Panc1 (cell line): ENCODE data around the gene MYO18A.

Experiments used
- POLR2AphosphoS5 ChIP-seq: IDR thresholded peaks from 2 replicates; pipeline ENCODE4 v1.6.1; 2012; ENCODE audit warnings: mild to moderate bottlenecking, low read depth, low read length, moderate library complexity
- SIN3A ChIP-seq: IDR thresholded peaks from 2 replicates; pipeline ENCODE4 v1.6.1; 2012; ENCODE audit warnings: low read depth, mild to moderate bottlenecking, low read length, moderate library complexity, borderline replicate concordance; ENCODE audit not compliant: insufficient read depth
- TCF7L2 ChIP-seq: IDR thresholded peaks from 2 replicates; pipeline ENCODE4 v1.6.1; 2011; ENCODE audit warnings: mild to moderate bottlenecking, low read depth, low read length, inconsistent platforms
- TF ChIP-seq, protein P1 (sequence below): fragments of 450-650 bp; IDR thresholded peaks from 2 replicates; pipeline ENCODE4 v1.5.1; 2017; ENCODE audit warnings: mild to moderate bottlenecking
- TF ChIP-seq, protein P2 (sequence below), 2 experiments: IDR thresholded peaks; 2 replicates each; pipeline ENCODE4 v1.6.1; 2011 to 2012; ENCODE audit warnings: low read depth in 2 of 2, control low read depth in 1 of 2, low read length in 1 of 2, mild to moderate bottlenecking in 1 of 2, moderate library complexity in 1 of 2; ENCODE audit not compliant: insufficient read depth in 1 of 2

DNA sequence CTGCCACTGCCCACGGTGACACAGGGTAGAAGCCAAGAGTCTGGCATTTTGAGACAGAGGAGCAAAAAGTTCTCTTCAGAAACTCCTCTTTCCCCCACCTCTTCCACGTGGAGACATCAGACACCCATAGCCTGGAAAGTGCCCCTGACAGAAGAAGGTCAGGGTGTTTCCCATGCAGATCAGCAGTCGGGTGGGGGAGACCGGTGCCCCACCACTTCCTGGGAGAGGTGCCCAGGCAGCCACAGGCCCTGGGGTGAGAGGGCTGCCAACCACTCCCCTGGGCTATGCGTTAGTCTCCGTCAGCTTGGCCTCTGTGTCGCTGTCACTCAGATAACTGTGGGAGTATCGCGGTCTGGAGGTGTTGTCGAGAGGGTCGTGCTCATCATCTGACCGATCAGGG lies 105.7 kb downstream of the MYO18A start:
- TF ChIP-seq, protein P1, sequence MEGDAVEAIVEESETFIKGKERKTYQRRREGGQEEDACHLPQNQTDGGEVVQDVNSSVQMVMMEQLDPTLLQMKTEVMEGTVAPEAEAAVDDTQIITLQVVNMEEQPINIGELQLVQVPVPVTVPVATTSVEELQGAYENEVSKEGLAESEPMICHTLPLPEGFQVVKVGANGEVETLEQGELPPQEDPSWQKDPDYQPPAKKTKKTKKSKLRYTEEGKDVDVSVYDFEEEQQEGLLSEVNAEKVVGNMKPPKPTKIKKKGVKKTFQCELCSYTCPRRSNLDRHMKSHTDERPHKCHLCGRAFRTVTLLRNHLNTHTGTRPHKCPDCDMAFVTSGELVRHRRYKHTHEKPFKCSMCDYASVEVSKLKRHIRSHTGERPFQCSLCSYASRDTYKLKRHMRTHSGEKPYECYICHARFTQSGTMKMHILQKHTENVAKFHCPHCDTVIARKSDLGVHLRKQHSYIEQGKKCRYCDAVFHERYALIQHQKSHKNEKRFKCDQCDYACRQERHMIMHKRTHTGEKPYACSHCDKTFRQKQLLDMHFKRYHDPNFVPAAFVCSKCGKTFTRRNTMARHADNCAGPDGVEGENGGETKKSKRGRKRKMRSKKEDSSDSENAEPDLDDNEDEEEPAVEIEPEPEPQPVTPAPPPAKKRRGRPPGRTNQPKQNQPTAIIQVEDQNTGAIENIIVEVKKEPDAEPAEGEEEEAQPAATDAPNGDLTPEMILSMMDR = no peak
- TF ChIP-seq, protein P2, sequence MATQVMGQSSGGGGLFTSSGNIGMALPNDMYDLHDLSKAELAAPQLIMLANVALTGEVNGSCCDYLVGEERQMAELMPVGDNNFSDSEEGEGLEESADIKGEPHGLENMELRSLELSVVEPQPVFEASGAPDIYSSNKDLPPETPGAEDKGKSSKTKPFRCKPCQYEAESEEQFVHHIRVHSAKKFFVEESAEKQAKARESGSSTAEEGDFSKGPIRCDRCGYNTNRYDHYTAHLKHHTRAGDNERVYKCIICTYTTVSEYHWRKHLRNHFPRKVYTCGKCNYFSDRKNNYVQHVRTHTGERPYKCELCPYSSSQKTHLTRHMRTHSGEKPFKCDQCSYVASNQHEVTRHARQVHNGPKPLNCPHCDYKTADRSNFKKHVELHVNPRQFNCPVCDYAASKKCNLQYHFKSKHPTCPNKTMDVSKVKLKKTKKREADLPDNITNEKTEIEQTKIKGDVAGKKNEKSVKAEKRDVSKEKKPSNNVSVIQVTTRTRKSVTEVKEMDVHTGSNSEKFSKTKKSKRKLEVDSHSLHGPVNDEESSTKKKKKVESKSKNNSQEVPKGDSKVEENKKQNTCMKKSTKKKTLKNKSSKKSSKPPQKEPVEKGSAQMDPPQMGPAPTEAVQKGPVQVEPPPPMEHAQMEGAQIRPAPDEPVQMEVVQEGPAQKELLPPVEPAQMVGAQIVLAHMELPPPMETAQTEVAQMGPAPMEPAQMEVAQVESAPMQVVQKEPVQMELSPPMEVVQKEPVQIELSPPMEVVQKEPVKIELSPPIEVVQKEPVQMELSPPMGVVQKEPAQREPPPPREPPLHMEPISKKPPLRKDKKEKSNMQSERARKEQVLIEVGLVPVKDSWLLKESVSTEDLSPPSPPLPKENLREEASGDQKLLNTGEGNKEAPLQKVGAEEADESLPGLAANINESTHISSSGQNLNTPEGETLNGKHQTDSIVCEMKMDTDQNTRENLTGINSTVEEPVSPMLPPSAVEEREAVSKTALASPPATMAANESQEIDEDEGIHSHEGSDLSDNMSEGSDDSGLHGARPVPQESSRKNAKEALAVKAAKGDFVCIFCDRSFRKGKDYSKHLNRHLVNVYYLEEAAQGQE (IDR thresholded peaks at IDR 0.05; ENCODE audit: insufficient read depth in 1 of 2, low read depth in 2 of 2, low read length in 1 of 2) = no peak
- no peak for TF ChIP-seq POLR2AphosphoS5
- TF ChIP-seq SIN3A = no peak
- no peak for TF ChIP-seq TCF7L2
